HG03354 (cell line): Measurements from ENCODE around the gene MT3.

Experiments
- ATAC-seq: cut with Tn5 transposase; IDR thresholded peaks from one replicate; pipeline ENCODE4 v1.9.1; 2021; ENCODE audit warnings: mild to moderate bottlenecking; ENCODE audit not compliant: unreplicated experiment, poor library complexity, severe bottlenecking

MT3 gene

DNA sequence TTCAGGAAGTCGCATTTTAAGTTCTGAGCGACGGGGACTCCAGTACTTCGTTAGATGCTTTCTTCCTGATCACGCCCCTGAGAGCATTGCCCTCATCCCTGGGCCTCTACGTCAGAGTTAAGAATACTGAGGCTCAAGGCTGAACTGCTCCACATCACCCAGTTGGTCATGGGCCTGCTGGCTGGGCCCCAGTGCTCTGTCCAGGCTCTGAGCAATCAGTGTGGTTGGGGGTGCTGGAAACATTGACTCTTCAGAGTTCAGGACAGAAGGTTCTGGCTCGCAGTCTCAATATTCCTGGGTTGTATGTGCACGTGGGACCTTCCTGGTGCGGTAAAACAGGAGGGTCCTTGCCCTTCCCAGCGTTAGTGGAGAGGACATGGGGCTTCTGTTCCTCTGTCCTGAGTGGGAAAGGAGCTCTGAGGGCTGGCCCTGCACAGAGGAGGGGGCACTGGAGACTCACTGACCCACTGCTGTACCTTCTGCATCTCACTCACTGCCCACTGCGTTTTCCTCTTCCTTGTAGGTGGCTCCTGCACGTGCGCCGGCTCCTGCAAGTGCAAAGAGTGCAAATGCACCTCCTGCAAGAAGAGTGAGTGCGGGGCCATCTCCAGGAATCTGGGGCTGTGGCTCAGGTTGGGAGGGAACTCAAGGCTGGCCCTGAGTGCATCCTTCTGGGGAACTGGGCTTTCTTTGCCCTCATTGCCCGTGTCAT, 36.8 kb downstream of the MT3 start:
- peak; percentile 19 for ATAC-seq

DNA sequence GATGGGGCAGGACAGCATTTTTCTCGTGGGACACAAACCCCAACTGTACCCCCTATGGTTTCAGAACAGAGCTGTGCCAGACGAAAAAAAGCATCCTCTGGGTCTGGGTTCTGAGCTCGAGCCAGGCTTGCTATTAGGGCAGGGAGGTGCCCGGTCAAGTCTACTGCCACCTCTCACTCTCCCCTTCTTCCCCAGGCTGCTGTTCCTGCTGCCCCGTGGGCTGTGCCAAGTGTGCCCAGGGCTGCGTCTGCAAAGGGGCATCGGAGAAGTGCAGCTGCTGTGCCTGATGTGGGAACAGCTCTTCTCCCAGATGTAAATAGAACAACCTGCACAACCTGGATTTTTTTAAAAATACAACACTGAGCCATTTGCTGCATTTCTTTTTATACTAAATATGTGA, 37.4 kb downstream of the MT3 start:
- ATAC-seq, result no peak

DNA sequence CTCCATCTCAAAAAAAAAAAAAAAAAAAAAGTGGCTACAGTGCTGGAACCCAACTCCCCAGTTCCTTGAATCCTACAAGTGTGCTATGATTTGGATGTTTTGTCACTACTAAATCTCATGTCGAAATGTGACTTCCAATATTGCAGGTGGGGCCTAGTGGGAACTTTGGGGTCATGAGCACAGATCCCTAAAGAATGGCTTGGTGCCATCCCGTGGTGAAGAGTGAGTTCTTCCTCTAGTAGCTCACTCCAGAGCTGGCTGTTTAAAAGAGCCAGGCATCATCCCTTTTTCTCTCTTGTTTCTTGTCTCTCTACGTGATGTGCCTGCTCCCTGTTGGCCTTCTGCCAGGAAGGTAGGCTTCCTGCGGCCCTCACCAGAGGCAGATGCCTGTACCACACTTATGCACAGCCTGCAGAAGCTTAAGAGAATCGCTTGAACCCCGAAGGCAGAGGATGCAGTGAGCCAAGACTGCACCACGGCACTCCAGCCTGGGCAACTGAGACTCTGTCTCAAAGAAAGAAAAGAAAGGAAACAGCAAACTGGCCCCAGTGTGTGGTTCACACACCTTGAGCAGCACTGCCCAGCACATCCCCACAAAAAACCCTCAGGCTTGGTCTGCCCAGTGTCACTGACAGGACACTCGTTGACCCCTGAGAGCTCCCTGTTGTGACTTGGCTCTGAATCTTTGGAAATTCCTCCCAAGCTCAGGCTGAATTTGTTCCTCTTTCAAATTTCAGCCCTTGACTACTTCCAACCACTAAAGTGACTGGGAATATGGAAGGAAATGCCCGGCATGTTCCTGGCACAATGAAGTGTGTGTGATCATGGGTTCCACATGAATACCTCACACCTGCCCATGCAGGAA, 39.4 kb downstream of the MT3 start:
- no peak for ATAC-seq

DNA sequence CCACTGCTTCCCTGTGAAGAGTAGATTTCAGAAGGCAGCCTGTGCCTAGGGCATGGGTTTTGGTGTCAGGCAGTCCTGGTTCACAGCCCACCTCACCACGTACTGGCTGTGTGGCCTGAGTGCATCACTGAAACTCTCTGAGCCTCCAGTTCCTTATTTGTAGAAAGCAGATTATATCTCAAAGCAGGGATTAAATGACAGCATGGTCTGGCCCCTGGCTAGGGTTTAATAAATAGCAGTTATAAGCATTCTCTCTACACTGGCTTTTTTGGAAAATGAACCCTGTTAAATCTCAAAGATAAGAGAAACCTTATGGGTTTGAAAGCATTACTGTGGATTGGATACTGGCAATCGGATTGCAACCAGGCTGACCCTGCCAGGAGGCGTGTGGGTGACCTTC, 40.2 kb downstream of the MT3 start:
- no peak for ATAC-seq

DNA sequence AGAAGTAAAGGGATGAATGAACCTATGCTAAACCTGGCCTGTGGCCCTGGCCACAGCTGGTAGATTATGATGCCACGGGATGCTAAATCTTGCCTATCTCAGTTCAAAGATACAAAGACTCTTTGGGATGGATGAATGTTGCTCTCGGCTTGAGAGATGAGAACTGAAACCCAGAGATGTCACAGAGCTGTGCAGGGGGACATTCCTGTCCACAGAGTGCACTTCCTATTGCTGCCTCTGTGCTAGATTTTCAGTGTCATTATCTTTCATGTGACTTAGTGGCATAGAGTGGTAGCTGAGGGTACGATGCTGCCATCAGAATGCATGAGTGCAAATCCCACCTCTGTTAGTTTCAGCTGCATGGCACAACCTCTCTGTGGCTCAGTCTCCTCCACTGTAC, 40.8 kb downstream of the MT3 start:
- ATAC-seq, result peak; percentile 67

DNA sequence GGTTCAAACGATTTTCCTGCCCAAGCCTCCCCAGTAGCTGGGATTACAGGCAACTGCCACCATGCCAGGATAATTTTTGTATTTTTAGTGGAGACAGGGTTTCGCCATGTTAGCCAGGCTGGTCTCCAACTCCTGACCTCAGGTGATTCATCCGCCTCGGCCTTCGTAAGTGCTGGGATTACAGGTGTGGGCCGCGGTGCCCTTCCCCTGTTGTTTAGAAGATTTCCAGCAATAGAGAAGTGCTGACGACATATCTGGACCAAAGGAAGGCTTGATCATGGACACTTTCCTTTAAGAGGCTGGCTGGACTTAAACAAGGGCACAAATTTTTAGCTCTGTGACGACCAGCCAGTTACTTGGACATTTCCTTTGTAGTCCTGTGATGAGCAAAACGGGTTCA, 41.9 kb downstream of the MT3 start:
- ATAC-seq, result no peak

DNA sequence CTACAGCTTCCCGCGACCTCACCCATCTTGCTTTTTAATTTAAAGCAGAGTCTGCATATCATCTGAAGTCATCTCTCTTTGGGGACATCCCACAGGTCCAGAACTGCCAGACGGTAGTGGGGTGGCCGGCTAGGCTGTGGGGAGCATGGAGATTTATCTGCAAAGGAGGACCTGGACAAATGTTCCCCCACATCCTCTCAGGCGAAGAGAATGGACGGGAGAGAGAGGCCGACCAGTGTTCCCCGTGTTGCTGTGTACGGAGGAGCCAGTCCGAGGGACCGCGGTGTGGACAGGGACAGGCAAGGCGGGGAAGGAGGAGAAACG, 42.5 kb downstream of the MT3 start:
- no peak for ATAC-seq

DNA sequence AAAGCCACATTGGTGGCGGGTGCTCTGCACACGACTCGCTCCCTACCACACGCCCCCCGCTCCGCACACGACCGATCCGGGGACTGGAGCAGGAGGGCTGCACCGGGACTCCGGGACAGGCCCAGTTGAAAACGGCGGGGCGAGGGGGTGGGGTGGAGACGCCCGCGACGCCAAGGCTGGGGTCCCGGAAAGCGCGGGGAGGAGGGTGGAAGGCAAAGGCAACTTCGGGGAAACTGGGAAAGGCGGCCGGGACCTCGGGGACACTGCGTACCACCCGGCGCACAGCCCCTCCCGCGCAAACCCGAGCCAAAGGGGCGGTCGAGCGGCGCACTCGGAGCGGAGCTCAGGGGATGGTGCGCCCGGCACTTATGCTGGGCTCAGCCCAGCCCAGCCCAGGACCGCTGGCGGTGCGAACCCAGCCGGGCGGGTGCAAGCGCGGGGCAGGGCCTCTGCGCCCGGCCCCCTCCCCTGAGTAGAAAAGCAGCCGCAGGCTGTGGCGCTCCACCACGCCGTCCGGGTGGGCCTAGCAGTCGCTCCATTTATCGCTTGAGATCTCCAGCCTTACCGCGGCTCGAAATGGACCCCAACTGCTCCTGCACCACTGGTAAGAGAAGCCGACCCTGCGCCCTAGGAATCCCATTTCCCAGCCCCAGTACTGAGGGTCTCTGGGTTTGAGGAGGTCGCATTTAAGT, 43.0 kb downstream of the MT3 start, which contains the start of gene MT1M:
Gene MT1M (plus strand): TSS at position 504 of the 692 bp plus-strand sequence. CDS start 73 bp downstream, at position 577.
- no peak for ATAC-seq

DNA sequence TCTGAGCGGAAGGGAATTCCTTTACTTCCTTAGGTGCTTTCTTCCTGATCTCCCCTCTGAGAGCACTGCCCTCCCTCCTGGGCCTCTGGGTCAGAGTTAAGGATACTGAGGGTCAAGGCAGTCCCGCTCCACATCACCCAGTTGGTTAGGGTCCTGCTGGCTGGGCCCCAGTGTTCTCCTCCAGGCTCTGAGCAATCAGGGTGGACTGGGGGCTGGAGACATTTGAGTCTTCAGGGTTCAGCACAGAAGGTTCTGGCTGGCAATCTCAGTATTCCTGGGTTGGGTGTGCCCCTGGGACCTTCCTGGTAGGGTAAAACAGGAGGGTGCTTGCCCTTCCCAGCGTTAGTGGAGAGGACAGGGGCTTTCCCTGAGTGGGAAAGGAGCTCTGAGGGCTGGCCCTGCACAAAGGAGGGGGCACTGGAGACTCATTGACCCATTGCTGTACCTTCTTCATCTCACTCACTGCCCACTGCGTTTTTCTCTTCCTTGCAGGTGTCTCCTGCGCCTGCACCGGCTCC, 43.6 kb downstream of the MT3 start:
- no peak for ATAC-seq

DNA sequence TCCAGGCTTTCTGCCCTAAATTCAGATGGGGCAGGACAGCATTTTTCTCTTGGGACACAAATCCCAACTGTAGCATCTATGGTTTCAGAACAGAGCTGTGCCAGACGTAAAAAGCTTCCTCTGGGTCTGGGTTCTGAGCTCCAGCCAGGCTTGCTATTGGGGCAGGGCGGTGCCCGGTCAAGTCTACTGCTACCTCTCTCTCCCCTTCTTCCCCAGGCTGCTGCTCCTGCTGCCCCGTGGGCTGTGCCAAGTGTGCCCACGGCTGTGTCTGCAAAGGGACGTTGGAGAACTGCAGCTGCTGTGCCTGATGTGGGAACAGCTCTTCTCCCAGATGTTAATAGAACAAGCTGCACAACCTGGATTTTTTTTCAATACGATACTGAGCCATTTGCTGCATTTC, 44.2 kb downstream of the MT3 start:
- no peak for ATAC-seq

DNA sequence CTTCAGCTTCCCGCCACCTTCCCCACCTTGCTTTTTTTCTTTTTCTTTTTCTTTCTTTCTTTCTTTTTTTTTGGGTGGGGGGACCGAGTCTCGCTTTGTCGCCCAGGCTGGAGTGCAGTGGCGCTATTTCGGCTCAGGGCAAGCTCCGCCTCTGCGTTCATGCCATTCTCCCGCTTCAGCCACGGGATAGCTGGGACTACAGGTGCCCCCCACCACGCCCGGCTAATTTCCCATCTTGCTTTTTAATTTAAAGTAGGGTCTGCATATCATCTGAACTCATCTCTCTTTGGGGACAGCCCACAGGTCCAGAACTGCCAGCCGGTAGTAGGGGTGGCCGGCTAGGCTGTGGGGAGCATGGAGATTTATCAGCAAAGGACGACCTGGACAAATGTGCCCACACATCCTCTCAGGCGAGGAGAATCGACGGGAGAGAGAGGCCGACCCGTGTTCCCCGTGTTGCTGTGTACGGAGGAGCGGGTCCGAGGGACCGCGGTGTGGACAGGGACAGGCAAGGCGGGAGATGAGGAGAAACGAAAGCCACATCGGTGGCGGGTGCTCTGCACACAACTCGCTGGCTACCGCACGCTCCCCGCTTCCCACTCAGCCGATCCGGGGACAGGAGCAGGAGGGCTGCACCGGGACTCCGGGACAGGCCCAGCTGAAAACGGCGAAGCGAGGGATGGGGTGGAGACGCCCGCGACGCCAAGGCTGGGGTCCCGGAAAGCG, 45.5 kb downstream of the MT3 start:
- no peak for ATAC-seq

DNA sequence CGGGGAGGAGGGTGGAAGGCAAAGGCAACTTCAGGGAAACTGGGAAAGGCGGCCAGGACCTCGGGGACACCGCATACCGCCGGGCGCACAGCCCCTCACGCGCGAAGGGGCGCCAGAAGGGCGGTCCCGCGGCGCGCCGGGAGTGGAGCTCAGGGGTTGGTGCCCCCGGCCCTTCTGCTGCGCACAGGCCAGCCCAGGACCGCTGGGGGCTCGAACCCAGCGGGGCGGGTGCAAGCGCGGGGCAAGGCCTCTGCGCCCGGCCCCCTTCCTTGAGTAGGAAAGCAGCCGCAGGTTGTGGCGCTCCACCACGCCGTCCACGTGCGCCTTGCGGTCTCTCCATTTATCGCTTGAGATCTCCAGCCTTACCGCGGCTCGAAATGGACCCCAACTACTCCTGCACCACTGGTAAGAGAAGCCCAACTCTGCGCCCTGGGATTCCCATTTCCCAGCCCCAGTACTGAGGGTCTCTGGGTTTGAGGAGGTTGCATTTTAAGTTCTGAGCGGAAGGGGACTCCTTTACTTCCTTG, 46.2 kb downstream of the MT3 start:
- no peak for ATAC-seq

DNA sequence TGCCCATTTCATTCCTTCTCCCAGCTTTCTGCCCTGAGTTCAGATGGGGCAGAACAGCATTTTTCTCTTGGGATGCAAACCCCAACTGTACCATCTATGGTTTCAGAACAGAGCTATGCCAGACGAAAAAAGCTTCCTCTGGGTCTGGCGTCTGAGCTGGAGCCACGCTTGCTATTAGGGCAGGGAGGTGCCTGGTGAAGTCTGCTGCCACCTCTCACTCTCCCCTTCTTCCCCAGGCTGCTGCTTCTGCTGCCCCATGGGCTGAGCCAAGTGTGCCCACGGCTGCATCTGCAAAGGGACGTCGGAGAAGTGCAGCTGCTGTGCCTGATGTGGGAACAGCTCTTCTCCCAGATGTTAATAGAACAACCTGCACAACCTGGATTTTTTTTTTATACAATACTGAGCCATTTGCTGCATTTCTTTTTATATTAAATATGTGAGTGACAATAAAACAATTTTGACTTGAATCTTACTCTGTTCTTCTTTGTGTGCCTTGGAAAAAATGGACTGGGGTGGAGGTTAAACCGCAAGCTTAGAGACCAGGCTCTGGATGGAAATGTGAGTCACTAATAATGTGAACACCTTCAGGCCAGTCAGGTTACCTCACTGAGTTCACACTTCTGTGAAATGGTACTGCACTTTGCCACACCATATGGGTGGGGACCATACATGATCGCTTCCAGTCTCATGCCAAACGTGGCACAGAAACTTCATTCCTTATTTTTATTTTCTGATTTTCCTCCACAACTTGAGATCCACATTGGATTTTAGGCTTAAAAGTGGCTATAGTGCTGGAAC, 47.5 kb downstream of the MT3 start:
- ATAC-seq, result no peak

DNA sequence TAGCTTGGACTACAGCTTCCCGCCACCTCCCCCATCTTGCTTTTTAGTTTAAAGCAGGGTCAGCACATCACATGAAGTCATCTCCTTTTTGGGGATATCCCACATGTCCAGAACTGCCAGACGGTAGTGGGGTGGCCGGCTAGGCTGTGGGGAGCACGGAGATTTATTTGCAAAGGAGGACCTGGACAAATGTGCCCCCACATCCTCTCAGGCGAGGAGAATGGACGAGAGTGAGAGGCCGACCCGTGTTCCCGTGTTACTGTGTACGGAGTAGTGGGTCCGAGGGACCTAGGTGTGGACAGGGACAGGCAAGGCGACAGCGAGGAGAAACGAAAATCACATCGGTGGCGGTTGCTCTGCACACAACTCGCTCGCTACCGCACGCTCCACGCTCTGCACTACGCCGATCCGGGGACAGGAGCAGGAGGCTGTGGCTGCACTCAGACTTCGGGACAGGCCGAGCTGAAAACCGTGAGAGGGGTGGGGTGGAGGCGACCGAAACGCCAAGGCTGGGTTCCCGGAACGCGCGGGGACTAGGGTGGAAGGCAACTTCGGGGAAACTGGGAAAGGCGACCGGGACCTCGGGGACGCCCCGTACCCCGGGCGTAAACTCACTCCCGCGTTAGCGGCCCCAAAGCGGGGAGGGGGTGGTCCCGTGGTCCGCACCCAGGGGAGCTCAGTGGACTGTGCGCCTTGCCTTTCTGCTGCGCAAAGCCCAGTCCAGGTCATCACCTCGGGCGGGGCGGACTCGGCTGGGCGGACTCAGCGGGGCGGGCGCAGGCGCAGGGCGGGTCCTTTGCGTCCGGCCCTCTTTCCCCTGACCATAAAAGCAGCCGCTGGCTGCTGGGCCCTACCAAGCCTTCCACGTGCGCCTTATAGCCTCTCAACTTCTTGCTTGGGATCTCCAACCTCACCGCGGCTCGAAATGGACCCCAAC, 48.8 kb downstream of the MT3 start, which contains the start of gene MT1A:
Gene MT1A (plus strand): TSS at position 853 of the 937 bp plus-strand sequence. CDS start 73 bp downstream, at position 926.
- ATAC-seq, result no peak

DNA sequence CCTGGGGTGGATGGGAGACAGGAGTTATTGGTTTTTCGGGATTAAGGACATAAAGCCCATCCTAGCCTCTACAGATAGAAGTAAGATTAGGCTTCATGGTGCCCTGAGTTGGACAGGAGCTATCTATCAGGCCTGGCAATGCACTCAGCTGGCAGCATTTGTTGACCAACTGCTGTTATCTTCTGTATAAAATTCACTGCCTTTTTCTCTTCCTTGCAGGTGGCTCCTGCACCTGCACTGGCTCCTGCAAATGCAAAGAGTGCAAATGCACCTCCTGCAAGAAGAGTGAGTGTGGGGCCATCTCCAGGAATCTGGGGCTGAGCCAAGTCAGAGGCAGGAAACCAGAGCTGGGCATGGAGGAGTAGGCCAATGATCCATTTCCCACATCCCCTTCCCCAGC, 49.7 kb downstream of the MT3 start:
- no peak for ATAC-seq

DNA sequence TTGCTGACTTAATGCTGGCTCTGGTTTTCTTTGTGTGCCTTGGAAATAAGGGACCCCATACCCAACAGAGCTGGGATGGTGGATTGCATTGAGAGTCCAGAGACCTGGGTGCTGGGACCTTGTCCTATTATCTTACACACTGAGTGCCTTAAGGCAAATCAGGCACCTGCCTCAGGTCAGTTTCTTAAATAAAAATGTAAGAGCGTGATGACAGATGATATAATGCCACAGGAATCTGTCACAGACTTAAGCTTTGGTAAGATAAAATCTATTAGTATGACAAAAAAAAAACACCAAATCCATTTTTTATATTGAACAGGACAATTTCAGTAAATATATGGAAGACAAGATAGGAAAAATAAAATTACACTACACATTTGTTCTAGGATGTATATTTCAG, 50.7 kb downstream of the MT3 start:
- no peak for ATAC-seq
